ENCODE measurements around the gene PAFAH1B2. TPM values are rescaled to one million over a fixed set of nuclear protein-coding genes. Genes with fewer than 3 reads are reported as not detected.

Gene PAFAH1B2
- total RNA-seq, 1 experiment from 2014 or later, result 154 TPM

DNA sequence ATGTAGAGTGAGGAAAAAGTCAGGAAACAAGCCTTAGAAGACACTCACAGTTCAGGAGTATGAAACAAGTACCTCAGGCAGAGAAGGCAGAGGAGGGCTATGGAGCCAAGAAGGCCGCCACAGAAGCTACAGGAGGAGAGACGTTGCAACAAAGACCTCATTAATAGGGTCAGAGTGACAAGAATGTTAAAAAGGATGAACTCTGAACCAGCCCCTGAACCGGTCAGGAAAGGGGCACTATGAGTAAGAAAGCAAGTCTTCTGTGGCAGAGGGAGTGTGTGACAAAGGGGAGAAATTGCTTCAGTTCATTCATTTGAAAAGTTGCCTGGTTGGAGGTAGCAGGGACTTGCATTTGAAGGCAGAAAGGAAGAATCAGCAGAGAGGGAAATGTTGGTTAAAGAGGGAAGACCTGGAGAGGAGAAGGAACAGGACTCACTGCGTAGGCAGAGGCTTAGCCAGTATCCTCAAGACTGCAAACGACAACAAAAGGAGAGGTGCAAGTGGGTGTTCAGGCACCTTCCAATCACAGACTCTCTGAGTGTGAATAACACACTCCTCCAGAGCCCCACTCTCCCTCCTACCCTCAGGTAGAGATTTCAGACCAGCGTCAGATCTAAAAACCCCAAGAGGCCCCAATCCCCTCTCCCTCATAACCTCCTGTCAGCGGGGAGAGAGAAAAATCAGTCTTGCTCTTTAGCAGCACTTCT lies 70.5 kb downstream of the PAFAH1B2 start:
- Histone ChIP-seq H4K20me1 (ENCODE audit: insufficient read depth) (no peaks in the 10 kb centered on the region), H3K4me2 (ENCODE audit: low read length) (no peak overlapping the region), H3K79me2 (ENCODE audit: insufficient read depth, low read length) (no peaks in the 10 kb centered on the region), H2AFZ (ENCODE audit: low read depth, low read length, poor library complexity, severe bottlenecking) (no peak overlapping the region), H3K4me1 (ENCODE audit: control insufficient read depth in 1 of 2, insufficient read depth in 2 of 2, low read length in 2 of 2) (no peaks in the 10 kb centered on the region), H3K9me3 (ENCODE audit: control insufficient read depth in 1 of 2, insufficient read depth in 1 of 2, low read depth in 1 of 2, low read length in 2 of 2) (no peaks in the 10 kb centered on the region), H3K27me3 (ENCODE audit: insufficient read depth, low read length) (no peaks in the 10 kb centered on the region), H3K4me3 (replicated peaks in 1 of 2; ENCODE audit: low read depth in 1 of 2, low read length in 2 of 2) (no peak overlapping the region), H3K9ac (ENCODE audit: low read length) (no peak overlapping the region), H3K27ac (ENCODE audit: low read depth, low read length) (no peak overlapping the region), H3K36me3 (ENCODE audit: control insufficient read depth in 1 of 2, insufficient read depth in 2 of 2, low read length in 2 of 2) (peaks cover 16 to 19% of the 10 kb centered on the region in 2 experiments; a peak in 3 of 4 replicates), H3K9me2 (ENCODE audit: insufficient read depth) (no peaks in the 10 kb centered on the region)
- intact Hi-C loops (cut with micrococcal nuclease), result no loop called here
- CTCF ChIA-PET, result interaction anchor here (1.0 kb wide), 1 partner anchor 12 kb away, joined by 4 read pairs; no protein-coding TSS in a partner anchor
- TF ChIP-seq SIN3A (IDR thresholded peaks at IDR 0.05; ENCODE audit: low read depth) (no peak), SRF (IDR thresholded peaks at IDR 0.05; ENCODE audit: low read depth) (no peak), POLR2A (IDR thresholded peaks at IDR 0.05; ENCODE audit: borderline replicate concordance, extremely low read depth, insufficient read depth, insufficient read length) (no peak), ZFX (IDR thresholded peaks at IDR 0.05) (no peak), CEBPB (IDR thresholded peaks at IDR 0.05; ENCODE audit: low read depth) (no peak), SP1 (IDR thresholded peaks at IDR 0.05; ENCODE audit: low read depth) (no peak), ZNF274 (IDR thresholded peaks at IDR 0.05; ENCODE audit: low read depth, low read length) (no peak), RAD21 (IDR thresholded peaks at IDR 0.05; ENCODE audit: low read depth) (no peak), EZH2 (IDR thresholded peaks at IDR 0.05) (no peak), ELF1 (IDR thresholded peaks at IDR 0.05; ENCODE audit: borderline replicate concordance, low read depth) (no peak), EGR1 (IDR thresholded peaks at IDR 0.05; ENCODE audit: low read depth) (no peak), FOSL1 (IDR thresholded peaks at IDR 0.05; ENCODE audit: low read depth) (no peak), EZH2phosphoT487 (IDR thresholded peaks at IDR 0.05; ENCODE audit: borderline replicate concordance) (no peak), YY1 (IDR thresholded peaks at IDR 0.05; ENCODE audit: extremely low read depth, insufficient replicate concordance, low read depth, low read length) (no peak), JUND (IDR thresholded peaks at IDR 0.05) (no peak), POLR2AphosphoS5 (IDR thresholded peaks at IDR 0.05; ENCODE audit: low read depth, low read length) (no peak)
- TF ChIP-seq, protein P1, sequence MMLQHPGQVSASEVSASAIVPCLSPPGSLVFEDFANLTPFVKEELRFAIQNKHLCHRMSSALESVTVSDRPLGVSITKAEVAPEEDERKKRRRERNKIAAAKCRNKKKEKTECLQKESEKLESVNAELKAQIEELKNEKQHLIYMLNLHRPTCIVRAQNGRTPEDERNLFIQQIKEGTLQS (IDR thresholded peaks at IDR 0.05), result no peak
- TF ChIP-seq, protein P2, sequence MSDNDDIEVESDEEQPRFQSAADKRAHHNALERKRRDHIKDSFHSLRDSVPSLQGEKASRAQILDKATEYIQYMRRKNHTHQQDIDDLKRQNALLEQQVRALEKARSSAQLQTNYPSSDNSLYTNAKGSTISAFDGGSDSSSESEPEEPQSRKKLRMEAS (IDR thresholded peaks at IDR 0.05), result no peak
- TF ChIP-seq, protein P3, sequence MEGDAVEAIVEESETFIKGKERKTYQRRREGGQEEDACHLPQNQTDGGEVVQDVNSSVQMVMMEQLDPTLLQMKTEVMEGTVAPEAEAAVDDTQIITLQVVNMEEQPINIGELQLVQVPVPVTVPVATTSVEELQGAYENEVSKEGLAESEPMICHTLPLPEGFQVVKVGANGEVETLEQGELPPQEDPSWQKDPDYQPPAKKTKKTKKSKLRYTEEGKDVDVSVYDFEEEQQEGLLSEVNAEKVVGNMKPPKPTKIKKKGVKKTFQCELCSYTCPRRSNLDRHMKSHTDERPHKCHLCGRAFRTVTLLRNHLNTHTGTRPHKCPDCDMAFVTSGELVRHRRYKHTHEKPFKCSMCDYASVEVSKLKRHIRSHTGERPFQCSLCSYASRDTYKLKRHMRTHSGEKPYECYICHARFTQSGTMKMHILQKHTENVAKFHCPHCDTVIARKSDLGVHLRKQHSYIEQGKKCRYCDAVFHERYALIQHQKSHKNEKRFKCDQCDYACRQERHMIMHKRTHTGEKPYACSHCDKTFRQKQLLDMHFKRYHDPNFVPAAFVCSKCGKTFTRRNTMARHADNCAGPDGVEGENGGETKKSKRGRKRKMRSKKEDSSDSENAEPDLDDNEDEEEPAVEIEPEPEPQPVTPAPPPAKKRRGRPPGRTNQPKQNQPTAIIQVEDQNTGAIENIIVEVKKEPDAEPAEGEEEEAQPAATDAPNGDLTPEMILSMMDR (IDR thresholded peaks at IDR 0.05 in 2 of 3, conservative IDR thresholded peaks at IDR 0.05 in 1 of 3; ENCODE audit: borderline replicate concordance in 1 of 3, insufficient read depth in 1 of 3, low read depth in 2 of 3, low read length in 2 of 3), result no peak
- TF ChIP-seq, protein P4, sequence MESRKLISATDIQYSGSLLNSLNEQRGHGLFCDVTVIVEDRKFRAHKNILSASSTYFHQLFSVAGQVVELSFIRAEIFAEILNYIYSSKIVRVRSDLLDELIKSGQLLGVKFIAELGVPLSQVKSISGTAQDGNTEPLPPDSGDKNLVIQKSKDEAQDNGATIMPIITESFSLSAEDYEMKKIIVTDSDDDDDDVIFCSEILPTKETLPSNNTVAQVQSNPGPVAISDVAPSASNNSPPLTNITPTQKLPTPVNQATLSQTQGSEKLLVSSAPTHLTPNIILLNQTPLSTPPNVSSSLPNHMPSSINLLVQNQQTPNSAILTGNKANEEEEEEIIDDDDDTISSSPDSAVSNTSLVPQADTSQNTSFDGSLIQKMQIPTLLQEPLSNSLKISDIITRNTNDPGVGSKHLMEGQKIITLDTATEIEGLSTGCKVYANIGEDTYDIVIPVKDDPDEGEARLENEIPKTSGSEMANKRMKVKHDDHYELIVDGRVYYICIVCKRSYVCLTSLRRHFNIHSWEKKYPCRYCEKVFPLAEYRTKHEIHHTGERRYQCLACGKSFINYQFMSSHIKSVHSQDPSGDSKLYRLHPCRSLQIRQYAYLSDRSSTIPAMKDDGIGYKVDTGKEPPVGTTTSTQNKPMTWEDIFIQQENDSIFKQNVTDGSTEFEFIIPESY (IDR thresholded peaks at IDR 0.05; ENCODE audit: extremely low read depth, insufficient replicate concordance, low read length), result no peak
- DNase-seq (ENCODE audit: low read depth, low spot score) (no peak), ATAC-seq (no peak)
- POLR2A ChIA-PET, result no interaction called here
- RAD21 ChIA-PET (ENCODE audit: low non-redundant PET in 1 of 2, low total read pairs in 2 of 2, uncharacterized antibody in 2 of 2, unreplicated experiment in 2 of 2), result no interaction called here
- BruUV-seq (replicated peaks), result no TSS peak

All from HCT116 (cell line).